GM18873 (cell line): ENCODE measurements around the gene TMOD1.
"Not testable (repeated sequence)": the region's sequence is repeated elsewhere in the genome, so short reads cannot be mapped to it uniquely, and the experiment has no call there.

Source experiments
- ATAC-seq: cut with Tn5 transposase; IDR thresholded peaks from one replicate; pipeline ENCODE4 v1.9.1; 2021; ENCODE audit warnings: mild to moderate bottlenecking, moderate library complexity, moderate number of reproducible peaks; ENCODE audit not compliant: unreplicated experiment, low FRiP score

Gene TMOD1

GRCh38 chr9:97584778-97585177 is 83.3 kb downstream of the TMOD1 start:
- ATAC-seq, result not testable (repeated sequence)

DNA sequence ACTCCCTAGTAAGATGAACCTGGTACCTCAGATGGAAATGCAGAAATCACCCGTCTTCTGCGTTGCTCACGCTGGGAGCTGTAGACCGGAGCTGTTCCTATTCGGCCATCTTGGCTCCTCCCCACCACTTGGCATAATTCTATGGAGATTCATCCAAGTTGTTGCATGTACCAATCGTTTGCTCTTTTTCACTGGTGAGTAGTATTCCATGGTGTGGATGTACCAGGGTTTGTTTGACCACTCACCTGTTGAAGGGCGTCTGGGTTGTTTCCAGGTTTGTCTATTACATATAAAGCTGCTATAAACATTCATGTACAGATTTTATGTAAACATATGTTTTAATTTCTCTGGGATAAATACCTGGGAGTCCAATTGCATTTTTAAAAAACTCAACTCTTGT is 85.4 kb downstream of the TMOD1 start:
- not testable (repeated sequence) for ATAC-seq

DNA sequence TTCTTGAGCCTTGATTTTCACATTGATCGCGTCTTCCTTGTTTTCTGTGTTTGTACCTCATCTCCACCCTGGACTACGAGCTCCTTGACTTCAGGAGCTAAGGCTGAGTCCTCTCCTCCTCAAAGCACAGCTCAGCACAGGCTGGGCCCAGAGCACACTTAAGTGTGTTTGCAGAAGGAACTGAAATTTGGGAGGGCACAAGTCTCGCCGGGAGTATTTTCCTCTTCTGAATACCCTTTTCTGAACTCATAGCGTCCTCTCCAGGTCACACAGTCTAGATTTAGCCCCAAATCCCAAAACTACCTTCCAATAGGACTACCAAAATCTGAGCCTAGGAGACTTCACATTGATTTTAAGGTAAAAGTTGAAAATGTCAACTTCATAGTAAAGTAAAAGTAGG is 90.1 kb downstream of the TMOD1 start:
- no peak for ATAC-seq

DNA sequence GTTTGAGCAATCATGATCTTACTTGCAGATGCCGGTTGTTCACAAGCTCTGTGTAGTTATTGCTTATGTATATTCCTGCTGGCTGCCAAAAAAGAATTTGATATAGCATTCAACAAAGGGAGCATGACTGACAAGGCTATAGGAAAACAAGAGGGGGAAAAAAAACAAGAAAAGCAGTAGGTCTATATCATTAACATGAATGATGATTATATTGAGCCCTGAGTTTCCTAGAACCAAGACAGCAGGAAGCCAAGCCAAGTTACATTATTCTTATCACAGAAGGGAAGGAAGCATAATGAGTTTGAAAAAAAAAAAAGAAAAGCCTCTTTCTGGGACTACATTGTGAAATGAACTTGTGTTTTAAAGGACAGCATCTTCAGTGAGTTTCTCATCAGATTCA is 90.7 kb downstream of the TMOD1 start:
- no peak for ATAC-seq

DNA sequence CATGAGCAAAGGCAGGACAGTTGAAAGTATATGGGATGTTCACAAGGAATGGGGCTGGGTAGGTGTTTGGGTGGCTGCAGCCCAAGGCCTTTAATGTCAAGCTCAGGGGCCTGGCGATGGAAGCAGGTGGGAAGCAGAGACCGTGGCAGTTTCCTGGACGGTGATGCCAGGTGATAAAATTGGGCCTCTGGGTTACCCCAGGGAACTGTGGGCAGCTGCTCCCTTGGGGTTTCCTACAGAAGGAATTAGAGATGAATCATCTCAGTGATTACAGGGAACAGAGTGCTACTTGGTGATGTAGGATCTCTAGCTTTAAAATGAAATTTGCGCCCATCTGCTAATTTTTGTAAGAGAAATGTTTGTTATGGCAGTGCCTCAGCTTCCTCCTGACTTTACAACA is 92.5 kb downstream of the TMOD1 start:
- ATAC-seq, result no peak

DNA sequence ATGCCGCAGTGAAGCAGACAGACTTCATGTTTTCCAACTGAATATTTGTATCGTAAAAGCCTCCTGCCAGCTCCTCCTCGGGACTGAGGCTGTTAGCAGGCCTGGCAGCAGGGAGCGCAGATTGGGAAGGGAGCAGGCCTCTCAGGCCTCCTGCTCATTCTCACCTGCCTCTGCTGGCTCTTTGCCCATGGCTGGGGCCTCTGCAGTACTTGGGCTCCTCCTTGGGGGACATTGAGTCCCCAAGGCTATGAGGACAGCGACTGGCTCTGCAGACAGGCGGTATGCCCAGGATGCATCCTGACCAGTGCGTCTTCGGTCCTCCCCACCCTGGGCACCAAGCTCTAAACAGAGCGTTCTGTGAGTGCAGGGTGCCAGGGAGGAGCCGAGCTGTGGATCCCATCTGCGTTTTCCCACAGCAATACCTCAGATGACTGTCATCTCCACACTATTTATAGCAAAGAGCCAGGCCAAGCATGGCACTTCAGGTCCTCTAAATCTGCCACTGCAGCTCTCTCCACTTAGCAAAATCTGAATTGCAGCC is 93.0 kb downstream of the TMOD1 start:
- ATAC-seq, result no peak

GRCh38 chr9:97596906-97597305 is 95.4 kb downstream of the TMOD1 start:
- ATAC-seq, result no peak

DNA sequence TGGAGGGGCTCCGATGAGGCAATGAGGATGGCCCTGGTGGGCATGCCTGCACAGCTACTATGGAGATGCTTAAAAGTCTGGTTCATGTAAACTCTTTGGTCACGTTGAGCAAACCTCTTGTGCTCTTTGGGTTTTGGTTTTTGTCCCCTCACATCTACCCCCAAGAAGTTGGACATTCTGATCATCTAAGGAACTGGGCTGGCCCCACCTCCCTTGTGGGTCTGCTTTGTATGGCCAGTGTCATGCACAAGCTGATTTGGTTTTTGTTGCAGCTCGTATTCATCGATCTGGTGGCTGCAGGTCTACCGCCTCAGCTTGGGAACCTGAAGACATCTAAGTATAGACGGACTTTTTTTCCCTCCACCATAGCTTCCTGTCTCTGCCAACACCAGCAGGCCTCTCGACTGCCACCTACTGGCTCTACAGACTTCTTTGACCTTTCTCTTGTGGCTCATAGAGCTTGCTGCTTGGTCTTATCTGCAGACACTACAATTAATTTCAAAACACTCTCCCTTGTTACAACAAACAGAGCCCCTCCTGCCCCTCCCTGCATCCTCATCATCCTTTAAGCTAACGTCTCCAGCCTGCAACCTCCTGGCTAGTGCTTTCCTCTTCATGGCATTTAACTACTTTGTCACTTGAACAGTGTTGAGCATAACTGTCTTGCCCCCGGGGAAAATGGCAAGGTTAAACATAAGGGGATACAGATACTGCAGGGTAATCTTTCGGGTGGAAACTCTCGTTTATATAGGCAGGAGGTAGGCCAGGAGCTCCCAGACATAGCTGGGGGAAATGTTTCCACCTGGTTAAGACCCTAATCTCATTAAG is 97.2 kb downstream of the TMOD1 start:
- peak; percentile 82 for ATAC-seq

DNA sequence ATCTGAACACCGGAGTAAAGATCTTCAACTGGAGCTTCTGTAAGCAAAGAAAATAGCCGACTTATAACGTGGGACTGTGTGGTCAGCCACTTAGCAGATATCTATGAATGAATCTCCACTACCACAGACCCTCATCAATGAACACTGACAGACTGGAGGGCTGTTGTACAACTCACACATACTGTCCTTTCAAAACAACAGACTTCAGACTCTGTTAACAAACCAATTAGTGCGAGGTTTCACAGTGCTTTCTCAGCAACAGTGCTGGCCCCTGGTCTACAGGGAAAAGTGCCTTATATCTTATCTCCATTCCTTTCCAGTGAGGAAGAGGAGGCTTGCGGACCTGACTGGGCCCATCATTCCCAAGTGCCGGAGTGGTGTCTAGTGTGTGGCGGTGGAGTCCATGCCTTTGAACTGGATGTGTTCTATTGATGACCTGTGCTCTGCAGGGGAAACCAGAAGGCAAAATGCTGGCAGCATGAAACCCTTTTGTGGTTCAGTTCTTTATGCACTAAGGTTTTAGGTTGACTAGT is 97.9 kb downstream of the TMOD1 start:
- no peak for ATAC-seq

DNA sequence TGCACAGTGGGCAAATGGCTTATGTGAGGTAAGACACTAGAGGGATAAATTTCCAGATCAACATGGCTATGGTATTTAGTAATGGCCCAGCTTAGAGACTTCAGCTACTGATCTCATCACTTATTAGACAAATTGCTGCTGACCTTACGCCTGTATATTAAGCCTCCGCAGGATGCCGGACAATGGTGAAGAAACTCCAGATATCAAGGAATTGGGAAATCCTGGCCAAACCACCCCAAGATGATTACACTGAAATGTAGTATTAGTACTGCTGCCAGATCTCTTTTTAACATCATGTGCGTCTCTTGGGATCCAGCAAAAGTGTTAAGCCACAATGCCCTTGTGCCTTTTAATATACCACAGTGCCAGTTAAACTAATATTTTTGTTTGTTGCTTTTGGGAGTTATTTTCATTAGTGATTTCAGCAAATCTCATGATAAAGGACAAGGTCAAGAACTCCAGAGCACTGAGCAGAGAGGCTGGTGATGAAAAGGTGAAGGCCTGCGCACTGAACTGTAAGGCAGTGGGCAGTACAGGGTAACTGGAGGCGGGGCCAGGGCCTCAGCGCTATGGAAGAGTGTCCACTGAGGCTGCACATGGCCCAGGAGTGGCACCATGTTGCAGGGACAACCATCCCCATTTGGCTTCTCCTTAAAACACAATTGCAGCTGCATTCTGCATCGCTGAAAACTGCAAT is 99.2 kb downstream of the TMOD1 start:
- no peak for ATAC-seq

DNA sequence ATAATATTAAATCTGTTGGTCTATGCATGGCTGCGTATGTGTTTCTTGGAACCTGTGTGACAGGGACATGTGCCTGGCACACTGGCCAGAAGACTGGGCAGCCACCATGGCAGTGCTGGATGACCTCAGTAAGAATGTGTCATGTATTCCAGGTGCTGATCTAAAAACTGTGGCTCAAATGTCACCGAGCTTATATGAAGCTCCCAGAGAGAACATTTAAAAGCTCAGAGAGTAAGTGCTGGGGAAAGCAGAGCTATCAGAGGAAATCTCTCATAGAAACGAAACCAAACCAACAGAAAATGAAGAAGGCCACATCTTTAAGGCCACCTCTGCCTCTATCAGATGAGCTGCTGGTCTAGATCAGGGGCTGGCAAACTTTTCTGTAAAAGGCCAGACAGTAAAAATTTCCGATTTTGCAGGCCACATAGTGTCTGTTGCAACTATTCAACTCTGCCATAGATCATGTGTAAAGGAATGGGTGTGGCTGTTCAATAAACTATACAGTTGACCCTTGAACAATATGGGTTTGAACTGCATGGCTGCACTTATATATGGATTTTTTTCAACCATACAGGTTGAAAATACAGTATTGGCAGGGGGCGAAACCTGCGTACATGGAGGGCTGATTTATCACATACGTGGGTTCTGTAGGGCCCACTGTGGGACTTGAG is 99.9 kb downstream of the TMOD1 start:
- ATAC-seq, result no peak

GRCh38 chr9:97602430-97602829 is 101.0 kb downstream of the TMOD1 start:
- ATAC-seq, result no peak

GRCh38 chr9:97604901-97605645 is 103.6 kb downstream of the TMOD1 start:
- ATAC-seq, result no peak

- no peak for ATAC-seq
These were observed 114.1 kb downstream of the TMOD1 start for GRCh38 chr9:97615439-97616072.

DNA sequence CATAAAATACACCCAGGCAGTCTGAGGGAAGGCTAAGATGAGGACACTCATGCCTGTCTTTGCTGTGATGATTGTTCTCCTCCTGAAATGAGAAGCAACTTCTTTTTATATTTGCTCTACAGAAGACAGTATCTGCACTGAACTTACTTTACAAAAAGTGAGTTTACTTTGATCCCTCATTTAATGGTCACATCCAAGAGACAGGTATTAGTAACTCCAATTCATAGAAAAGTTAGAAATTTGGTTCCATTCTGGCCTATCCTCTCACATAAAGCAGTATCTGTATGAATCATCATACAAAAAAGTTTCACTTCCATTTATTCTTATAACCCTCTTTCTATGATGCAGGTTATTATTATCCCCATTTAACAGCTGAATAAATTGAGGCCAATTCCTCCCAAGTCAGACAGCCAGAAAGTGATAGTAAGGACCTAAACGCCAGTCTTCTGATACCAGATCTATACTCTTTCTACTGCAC is 116.5 kb downstream of the TMOD1 start:
- no peak for ATAC-seq

DNA sequence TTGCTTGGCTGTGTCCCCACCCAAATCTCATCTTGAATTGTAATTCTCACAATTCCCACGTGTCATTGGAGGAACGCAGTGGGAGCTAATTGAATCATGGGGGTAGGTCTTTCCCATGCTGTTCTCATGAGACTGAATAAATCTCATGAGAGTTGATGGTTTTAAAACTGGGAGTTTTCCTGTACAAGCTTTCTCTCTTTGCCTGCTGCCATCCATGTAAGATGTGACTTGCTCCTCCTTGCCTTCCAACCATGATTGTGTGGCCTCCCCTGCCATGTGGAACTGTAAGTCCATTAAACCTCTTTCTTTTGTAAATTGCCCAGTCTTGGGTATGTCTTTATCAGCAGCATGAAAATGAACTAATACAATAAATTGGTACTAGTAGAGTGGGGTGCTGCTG is 118.6 kb downstream of the TMOD1 start:
- not testable (repeated sequence) for ATAC-seq

- not testable (repeated sequence) for ATAC-seq
These were observed 121.0 kb downstream of the TMOD1 start for GRCh38 chr9:97622483-97622882.

DNA sequence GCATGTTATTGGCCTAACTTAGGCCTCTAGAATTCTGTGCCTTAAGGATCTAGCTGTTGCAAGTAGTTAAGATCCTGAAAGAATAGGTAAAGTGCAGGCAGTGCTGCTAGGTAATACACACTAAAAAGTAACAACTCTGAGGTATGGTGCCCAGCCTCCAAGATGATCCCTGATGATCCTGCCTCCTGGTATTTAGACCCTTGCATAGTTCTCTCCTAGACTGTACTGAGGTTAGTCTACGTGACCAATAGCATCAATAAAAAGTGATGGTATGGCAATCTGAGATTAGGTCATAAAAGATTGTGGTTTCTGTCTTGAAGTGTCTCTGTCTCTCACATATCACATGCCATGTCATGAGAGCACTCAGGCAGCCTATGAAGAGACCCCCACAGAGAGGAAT is 122.5 kb downstream of the TMOD1 start:
- ATAC-seq, result no peak

- no peak for ATAC-seq
These were observed 124.2 kb downstream of the TMOD1 start for GRCh38 chr9:97625620-97626019.

DNA sequence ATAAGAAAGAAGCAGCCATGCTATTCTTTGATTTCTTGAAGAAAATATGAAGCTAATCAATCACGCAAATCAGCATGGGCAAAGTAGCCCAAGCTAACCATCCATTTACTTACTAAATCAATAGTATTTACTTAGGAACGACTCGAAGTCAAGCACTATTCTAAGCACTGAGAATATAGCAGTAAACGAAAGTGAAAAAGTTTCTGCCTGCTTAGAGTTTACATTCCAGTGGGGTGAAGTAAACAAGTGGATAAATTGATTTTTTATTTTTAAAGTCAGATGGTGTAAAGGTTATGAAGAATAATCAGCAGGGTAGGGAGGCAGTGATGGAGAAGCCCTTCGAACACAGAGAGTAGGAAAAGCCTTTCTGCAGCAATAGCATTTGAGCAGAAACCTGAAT is 126.2 kb downstream of the TMOD1 start:
- ATAC-seq, result no peak
